HG03457 (cell line): ENCODE data around the gene NR3C1.

ENCODE experiments used
- ATAC-seq: cut with Tn5 transposase; IDR thresholded peaks from one replicate; pipeline ENCODE4 v1.9.1; 2021; ENCODE audit warnings: moderate number of reproducible peaks; ENCODE audit not compliant: unreplicated experiment

Gene NR3C1

DNA sequence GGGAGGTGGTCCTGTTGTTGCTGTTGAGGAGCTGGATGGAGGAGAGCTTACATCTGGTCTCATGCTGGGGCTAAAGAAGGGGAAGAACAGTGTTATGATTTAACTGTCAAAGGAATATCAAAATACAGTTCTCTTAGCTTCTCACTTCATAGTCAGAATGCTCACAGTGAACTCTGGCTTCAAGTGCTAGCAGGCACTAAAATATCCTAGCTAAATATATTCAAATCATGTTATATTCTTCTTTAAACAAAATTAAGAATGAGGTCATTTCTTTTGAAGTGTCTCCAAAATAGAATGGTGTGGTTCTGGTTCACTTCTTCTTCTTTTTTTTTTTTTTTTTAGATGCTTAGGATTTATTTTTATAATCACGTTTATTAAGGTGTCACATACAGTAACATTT lies 89.4 kb downstream of the NR3C1 start:
- ATAC-seq, result no peak

DNA sequence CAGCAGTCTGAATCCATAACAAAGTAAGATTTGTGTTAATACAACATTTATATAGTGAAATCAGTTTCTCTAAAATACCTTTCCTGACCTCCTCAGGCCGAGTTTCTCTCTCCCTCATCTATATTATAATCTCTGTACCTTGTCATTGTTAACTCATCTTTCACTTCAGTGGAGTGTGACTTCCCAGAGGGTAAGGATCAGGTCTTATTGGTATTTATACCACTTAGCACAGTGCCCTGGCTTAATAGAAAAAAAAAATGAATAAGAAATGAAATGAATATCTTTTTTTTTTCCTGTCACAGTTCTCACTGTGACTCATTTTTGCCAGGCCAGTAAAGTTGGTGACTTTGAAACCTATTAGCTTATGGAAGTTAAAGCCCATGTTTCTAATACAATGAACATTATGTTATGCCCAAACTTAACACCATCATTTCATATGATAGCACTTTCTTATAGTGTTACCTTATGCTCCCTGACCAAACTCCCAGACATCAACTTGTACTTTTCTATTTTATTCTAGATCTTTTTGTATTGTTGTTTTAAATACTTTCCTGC lies 90.1 kb downstream of the NR3C1 start:
- no peak for ATAC-seq

DNA sequence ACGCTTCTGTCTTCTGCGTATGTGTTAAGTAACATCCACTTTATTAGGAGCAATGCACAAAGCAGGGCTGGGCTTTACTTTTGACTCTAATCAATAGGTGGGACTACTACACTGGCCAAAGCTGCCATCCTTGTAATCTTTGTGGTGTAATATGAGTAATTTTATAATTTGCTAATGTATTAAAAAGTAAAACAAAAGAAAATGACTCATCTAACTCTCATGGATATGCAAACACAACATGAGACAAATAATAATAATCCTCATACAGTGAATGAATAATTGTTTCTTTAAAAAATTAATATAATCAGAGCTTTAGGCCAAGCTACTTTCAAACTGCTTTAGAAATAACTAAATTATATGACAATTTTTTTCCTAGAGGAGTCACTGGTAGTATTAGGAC lies 90.7 kb downstream of the NR3C1 start:
- ATAC-seq, result no peak

DNA sequence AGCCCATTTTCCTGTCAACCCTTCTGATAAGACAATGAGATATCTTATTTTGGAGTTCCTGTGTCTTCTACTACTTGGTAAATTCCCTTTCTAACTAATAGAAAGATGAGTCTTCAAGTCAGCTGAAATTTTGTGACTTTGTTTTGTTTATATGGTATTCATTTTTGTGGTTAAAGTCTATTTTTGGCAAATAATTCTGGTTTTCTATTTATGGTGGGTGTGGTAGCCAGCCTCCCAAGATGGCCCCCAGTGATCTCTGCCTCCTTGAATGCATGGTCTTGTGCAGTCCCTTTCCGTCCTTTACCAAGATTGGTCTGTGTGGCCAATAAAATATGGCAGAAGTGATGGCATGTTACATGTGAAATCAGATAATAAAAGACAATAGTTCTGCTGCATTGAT lies 91.5 kb downstream of the NR3C1 start:
- no peak for ATAC-seq

DNA sequence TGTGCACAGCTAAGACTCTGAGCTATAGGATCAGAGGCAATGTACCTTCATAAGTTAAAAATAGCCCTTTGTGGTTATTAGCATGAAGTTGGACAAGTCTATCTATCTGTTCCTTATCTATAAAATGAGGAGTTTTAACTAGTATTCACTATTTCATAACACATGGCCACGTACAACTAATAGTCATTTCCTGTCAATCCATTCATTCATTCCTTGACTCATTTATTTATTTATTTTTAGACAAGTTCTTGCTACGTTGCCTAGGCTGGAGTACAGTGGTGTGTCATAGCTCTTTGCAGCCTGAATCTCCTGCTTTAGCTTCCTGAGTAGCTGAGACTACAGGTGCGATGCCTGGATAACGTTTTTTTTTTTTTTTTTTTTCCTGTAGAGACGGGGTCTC lies 92.1 kb downstream of the NR3C1 start:
- ATAC-seq, result no peak

DNA sequence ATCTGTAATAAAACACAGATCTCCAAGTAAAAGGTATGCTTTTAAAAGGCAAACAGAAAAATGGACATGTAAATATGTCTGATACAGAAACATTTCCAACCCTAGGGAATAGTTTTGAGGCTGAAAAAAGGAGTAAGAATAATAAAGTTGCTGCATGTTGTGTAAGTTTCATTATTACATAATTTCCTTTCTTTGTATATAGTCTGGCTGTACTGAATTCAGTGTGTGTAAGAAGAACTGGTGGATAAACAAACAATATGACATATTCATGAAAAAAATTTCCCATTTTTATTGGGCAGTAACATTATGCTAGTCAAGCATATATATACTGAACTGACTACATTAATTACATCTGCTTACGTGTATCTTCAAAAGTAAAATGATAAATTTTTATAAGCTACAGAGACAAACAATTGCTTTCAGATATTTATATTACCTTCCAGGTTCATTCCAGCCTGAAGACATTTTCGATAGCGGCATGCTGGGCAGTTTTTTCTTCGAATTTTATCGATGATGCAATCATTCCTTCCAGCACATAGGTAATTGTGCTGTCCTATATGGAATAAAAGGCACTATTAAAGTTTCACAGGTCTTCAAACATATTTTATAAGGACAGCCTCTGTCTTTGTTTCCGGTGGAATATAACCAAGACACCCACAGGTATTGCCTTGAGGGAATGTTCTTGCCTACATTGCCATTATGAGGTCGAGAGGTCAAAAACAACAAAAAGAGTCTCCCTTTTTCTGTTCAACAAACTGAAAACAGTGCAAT lies 93.6 kb downstream of the NR3C1 start:
- ATAC-seq, result no peak

DNA sequence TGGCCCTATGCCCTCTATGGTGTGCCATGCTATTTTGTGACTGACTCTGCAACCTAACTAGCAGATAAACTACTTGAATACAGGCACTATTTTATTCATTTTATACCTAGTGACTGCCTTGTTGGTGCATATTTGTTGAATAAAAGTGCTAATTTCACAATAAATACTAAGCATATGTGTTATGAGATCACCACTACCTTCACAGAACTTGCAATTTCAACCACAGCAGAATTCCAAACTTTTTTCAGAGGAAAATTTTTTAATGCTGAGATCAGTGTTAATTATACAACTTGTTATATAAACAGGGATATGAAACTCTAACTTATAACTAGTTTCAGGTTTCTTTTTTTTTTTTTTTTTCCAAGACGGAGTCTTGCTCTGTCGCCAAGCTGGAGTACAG lies 94.8 kb downstream of the NR3C1 start:
- ATAC-seq, result no peak

DNA sequence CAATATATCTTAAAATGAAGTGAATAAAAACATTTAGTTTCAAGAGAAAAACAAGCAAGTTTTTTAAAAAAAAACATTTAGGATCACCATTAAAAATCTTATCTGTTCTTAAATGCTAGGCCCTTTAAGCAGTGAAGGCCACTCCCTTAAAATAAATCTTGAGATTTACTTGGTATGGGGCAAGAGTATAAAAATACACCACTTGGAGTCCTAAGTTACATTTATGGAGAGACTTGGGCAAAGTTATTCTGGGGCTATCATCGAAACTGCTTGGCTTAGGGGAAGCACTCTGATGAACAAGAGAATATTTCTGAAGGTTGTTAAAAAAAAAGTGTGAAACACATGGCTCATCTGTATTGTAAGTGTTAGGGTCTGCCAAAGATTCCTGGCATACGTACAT lies 97.4 kb downstream of the NR3C1 start:
- no peak for ATAC-seq

DNA sequence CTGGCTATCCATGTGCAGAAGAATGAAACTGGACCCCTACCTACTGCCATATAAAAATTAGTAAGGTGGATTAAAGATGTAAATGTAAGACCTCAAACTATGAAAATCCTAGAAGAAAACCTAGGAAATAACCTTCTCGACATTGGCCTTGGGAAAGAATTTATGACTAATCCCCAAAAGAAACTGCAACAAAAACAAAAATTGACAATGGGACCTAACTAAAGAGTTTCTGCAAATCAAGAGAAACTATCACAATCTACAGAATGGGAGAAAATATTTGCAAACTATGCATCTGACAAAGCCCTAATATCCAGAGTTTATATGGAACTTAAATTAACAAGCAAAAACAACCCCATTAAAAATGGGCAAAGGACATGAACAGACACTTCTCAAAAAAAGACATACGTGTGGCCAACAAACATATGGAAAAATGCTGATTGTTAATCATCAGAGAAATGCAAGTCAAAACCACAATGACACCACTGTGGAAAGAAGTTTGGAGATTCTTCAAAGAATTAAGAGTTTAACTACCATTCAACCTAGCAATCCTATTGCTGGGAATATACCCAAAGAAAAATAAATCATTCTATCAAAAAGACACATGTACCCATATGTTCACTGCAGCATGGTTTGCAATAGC lies 98.5 kb downstream of the NR3C1 start:
- ATAC-seq, result no peak

DNA sequence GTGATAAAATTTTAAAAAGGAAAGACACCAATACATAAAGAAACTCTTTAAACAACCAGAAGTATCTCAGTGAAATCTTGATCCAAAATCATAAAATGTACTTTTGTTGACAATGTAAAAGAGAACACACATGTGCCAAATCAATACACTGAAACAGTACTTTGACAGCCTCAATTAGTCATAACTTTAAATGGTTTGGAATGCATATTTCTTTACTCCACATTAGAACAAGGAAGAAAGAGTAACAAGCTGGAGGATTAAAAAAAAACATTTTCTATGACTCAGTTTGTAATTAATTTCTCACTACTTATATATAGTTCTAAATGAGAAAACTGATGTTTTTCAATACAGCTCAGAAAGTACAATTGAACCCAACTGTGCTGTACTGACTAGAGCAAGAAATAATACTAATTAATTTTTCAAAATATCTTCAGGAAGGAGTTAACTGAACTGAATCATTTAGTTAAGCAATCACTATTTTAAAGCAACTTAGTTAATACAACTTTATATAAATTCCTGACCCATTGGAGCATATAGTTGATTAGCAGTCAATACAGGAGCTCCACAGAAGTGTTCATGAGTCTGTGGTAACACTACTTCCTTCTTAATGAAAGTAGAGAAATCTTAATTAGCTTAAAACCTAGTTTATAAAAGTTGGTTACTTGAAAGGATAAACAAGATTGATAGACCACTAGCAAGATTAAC lies 101.0 kb downstream of the NR3C1 start:
- ATAC-seq, result no peak

DNA sequence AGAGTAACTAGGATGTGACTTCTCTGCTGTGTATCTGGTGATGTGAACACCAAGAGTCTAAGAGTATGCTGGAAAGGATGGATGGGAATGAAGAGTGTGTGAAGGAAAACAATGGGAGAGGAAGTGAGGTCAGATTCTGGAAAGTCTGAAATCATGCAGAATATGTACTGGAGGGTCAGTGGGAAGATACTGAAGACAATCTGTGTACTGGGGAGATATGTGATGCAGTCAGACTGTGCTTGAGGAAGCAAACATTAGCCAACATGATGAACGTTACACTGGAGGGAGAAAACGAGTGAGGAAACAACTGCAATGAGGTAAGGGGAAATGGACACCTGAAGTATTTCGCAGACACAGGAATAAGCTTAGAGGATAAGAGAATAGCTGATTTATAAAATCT lies 105.7 kb downstream of the NR3C1 start:
- no peak for ATAC-seq

DNA sequence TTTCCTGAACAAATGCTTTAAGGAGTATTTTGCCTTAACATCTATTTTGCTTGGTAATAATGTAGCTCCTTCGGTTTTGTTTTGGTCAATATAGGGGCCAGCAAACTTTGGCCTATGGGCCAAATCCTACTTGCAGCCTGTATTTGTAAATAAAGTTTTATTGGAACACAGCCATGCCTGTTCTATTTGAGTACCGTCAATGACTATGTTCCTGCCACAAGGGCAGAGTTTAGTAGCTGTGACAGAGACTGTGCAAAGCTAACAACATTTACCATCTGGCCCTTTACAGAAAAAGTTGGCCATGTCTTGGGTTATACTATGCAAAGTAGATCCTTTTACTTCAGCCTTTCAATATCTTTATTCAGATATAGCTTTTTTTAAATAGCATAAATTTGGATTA lies 113.4 kb downstream of the NR3C1 start:
- no peak for ATAC-seq

DNA sequence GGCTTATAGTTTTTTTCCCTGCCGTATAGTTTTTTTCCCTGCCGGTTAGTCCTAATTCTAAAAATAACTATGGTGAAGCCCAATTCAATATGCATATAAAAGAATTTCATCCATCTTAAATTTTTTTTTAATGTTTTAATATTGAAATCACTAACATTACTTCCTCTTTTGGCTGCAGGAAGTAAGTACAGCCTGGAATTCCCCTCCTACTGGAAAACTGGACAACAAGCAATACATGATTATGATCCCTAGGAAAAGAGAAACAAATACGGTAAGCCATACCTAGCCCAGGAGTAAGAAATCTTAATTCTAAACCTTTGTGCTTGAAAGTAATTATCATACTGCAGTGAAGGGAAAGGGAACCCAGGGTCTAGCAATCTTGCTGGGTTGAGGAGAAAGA lies 119.0 kb downstream of the NR3C1 start:
- ATAC-seq, result no peak

DNA sequence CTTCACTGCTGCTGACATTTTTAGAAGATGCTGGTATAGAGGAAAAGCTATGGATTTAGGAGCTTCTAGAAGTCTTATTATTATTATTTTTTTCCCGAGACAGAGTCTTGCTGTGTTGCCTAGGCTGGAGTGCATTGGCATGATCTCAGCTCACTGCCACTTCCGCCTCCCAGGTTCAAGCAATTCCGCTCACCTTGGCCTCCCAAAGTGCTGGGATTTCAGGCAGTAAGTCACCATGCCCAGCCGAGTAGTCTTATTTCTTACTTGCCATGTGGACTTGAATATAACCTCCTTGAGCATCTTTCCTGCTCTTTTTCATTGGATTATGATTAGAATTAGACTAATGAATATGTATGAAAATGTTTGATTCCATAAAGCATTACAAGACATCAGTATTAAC lies 119.5 kb downstream of the NR3C1 start:
- ATAC-seq, result no peak

DNA sequence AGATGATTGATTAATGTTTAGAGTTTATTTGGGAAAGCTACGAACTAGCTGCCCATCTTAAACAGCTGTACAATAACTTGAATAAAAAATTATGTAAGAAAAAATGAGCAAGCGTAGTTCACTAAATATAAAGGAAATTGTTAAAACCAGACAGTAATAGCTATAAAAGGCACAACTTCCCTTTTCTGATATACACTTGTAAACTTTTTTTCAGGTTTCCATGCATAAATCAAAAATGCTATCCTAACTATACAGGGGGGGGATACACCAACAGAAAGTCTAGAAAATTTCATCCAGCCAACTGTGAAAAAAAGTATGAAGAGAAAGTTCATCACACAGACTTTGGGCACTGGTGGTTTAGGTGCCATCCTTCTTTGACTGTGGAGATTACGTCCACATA lies 122.3 kb downstream of the NR3C1 start:
- ATAC-seq, result no peak

DNA sequence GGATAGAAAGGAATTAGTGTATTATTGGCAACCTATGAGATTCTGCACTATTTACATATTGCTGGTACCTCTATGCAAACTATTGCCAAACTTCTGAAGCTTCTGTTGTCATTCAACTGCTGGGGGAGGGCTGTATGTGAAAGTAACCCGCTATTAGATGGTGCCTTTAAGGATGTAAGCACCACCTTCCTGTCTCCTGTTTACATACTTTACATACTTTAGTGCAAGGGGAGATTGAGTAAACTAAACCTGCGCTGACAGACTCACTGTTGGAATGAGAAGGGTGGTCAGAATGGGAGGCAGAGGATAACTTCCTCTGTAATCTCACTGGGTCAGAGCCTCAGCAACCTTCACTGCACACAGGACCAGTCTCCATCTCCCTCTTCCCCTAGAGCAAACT lies 123.8 kb downstream of the NR3C1 start:
- no peak for ATAC-seq

DNA sequence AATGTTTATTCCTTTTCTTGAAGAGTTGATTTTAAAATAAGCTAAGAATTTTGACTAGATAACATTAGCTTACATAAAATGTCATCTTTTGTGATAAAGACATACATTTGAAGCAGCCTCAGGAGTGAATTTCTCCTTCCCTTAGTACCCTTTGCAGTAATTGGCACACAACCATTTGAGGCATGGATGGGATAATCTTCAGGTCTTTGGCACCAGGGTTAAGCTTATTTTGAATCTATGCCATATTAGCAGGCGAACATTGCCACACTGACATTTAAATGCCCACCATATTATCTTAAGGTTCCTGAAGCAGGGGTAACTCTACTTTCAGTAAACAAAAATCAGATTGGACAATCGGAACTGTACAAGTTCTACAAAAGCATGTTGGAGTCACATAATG lies 126.0 kb downstream of the NR3C1 start:
- ATAC-seq, result no peak

DNA sequence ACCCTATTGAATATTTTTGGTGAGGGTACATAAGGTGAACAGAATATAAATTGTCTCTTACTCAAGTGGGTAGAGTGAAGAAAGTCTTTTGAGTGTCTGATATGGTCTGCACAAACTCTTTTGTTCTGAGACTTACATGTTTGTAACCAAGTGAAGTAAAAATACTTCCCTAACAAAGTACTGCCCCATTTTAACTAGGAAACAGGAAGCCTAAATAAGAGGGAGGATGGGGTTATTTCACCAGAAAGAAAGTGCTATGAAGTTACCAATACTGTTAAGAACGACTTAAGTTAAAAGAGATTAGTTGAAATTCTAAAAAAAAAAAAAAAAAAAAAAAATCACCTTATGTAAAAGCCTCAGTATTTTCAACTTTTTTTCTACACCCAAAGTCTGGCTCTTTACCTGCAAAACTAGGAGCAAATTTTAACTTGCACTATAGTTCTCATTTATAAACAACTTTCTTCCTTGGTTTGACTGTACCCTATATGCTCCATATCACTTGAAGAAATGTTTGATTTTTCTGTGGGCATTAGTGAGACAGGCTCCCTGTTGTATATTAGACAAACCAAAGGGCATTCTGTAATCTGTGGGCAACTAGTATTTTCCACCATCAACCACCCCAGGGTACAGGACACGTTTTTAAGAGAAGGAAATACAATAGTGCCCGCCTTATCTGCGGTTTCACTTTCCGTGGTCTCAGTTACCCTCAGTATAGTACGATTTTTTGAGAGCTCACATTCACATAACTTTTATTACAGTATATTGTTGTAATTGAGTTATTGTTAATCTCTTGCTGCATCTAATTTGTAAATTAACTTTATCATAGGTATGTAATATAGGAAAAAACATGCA lies 127.7 kb downstream of the NR3C1 start:
- ATAC-seq, result no peak

DNA sequence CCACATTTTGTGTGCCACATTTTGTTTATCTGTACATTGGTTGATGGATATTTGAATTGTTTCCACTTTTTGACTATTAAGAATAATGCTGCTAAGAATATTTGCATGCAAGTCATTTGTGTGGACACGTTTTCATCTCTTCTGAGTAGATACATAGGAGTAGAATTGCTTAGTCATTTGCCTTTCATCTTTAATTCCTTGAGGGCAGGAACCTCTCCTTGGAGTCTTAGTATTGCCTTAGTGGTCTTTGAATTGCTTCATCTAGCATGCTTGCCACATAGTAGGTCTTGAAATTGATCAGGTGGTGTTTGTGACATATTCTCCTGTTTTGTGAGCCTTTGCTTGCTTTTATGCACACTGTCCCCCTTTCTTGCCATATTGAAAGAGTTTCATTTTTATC lies 128.5 kb downstream of the NR3C1 start:
- ATAC-seq, result no peak

DNA sequence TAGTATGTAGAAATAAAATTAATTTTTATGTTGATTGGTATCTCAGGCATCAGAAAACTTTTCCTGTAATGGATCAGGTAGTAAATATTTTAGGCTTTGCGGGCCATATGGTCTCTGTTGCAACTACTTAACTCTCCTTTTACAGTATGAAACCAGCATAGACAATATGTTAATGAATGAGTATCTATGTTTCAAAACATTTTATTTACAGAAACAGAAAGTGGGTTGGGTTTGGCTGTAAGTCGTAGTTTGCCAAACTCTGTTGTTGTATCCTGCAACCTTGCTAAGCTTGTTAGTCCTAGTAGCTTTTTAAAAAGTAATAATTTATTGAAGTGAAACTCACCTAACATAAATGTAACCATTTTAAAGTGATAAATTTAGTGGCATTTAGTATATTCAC lies 132.1 kb downstream of the NR3C1 start:
- ATAC-seq, result no peak

DNA sequence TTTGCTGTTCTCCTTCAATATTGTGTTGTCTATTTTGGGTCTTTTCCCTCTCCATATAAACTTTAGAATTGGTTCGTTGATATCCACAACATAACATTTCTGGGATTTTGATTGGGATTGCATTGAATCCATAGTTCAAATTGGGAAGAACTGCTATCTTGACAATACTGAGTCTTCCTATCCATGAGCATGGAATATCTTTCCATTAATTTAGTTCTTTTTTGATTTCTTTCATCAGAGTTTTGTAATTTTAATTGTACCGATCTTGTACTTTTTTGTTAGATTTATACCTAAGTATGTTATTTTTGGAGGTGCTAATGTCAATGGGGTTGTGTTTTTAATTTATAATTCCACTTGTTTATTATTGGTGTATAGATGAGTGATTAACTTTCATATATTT lies 135.1 kb downstream of the NR3C1 start:
- no peak for ATAC-seq
